H9 (cell line): ENCODE measurements around the gene ARMC9. TPM values are rescaled to one million over a fixed set of nuclear protein-coding genes. Genes with fewer than 3 reads are reported as not detected.

Experiments
- DNase-seq: peaks from one replicate; pipeline ENCODE4 v3.0.0-alpha.2; 2017
- H2AFZ ChIP-seq: one replicate; pipeline ENCODE4 v1.6.1; 2013; ENCODE audit warnings: mild to moderate bottlenecking, low read length, control low read depth, moderate library complexity
- H2AK5ac ChIP-seq: 2 replicates; pipeline ENCODE4 v1.6.1; 2013; ENCODE audit warnings: low read length, control low read depth, mixed read lengths; ENCODE audit not compliant: insufficient read length
- H2BK120ac ChIP-seq: one replicate; pipeline ENCODE4 v1.6.1; 2013; ENCODE audit warnings: low read depth, mild to moderate bottlenecking, low read length, control low read depth, inconsistent platforms; ENCODE audit not compliant: poor library complexity, severe bottlenecking
- H2BK12ac ChIP-seq: 2 replicates; pipeline ENCODE4 v1.6.1; 2013; ENCODE audit warnings: low read length, control low read depth, mixed read lengths, low read depth; ENCODE audit not compliant: insufficient read length
- H2BK15ac ChIP-seq: 2 replicates; pipeline ENCODE4 v1.6.1; 2013; ENCODE audit warnings: low read depth, low read length, control low read depth
- H2BK20ac ChIP-seq: one replicate; pipeline ENCODE4 v1.6.1; 2013; ENCODE audit warnings: low read depth, mild to moderate bottlenecking, low read length, control low read depth, inconsistent platforms; ENCODE audit not compliant: poor library complexity, severe bottlenecking
- H2BK5ac ChIP-seq: 2 replicates; pipeline ENCODE4 v1.6.1; 2013; ENCODE audit warnings: low read length, control low read depth, mixed read lengths; ENCODE audit not compliant: insufficient read length
- H3K14ac ChIP-seq: 2 replicates; pipeline ENCODE4 v1.6.1; 2013; ENCODE audit warnings: low read length, control low read depth; ENCODE audit not compliant: insufficient read depth
- H3K18ac ChIP-seq: 2 replicates; pipeline ENCODE4 v1.6.1; 2013; ENCODE audit warnings: low read depth, mild to moderate bottlenecking, mixed read lengths, low read length, control low read depth; ENCODE audit not compliant: insufficient read length
- H3K23ac ChIP-seq: 2 replicates; pipeline ENCODE4 v1.6.1; 2013; ENCODE audit warnings: low read length, control low read depth, mixed read lengths, low read depth; ENCODE audit not compliant: insufficient read length
- H3K23me2 ChIP-seq: 2 replicates; pipeline ENCODE4 v1.6.1; 2013; ENCODE audit warnings: low read depth, mild to moderate bottlenecking, mixed read lengths, low read length, control low read depth; ENCODE audit not compliant: insufficient read length, poor library complexity, severe bottlenecking
- H3K27ac ChIP-seq: 2 replicates; pipeline ENCODE4 v1.5.1; 2013; ENCODE audit warnings: low read length, control low read depth, mixed read lengths, low read depth; ENCODE audit not compliant: insufficient read length
- H3K27me3 ChIP-seq: 2 replicates; pipeline ENCODE4 v1.6.1; 2013; ENCODE audit warnings: low read length, control low read depth, inconsistent platforms; ENCODE audit not compliant: insufficient read depth
- H3K4ac ChIP-seq: 2 replicates; pipeline ENCODE4 v1.6.1; 2013; ENCODE audit warnings: low read depth, mild to moderate bottlenecking, control low read depth, inconsistent platforms, low read length, moderate library complexity
- H3K4me1 ChIP-seq: 2 replicates; pipeline ENCODE4 v1.6.1; 2013; ENCODE audit warnings: low read length, control low read depth, inconsistent platforms; ENCODE audit not compliant: insufficient read depth
- H3K4me2 ChIP-seq: 2 replicates; pipeline ENCODE4 v1.6.1; 2013; ENCODE audit warnings: low read length, control low read depth, mixed read lengths; ENCODE audit not compliant: insufficient read length, insufficient read depth
- H3K56ac ChIP-seq: 2 replicates; pipeline ENCODE4 v1.6.1; 2013; ENCODE audit warnings: low read depth, mild to moderate bottlenecking, mixed read lengths, low read length, control low read depth; ENCODE audit not compliant: insufficient read length
- H3K79me1 ChIP-seq: 2 replicates; pipeline ENCODE4 v1.6.1; 2013; ENCODE audit warnings: low read depth, mild to moderate bottlenecking, moderate library complexity, low read length, control low read depth, inconsistent platforms; ENCODE audit not compliant: insufficient read depth, poor library complexity, severe bottlenecking
- H3K79me2 ChIP-seq: 2 replicates; pipeline ENCODE4 v1.6.1; 2013; ENCODE audit warnings: low read length, control low read depth, inconsistent platforms; ENCODE audit not compliant: insufficient read depth
- H3K9ac ChIP-seq: 2 replicates; pipeline ENCODE4 v1.6.1; 2013; ENCODE audit warnings: low read length, control low read depth, mixed read lengths; ENCODE audit not compliant: insufficient read length; ENCODE audit errors: extremely low read depth
- H3K9me3 ChIP-seq: one replicate; pipeline ENCODE4 v1.6.1; 2013; ENCODE audit warnings: low read depth, low read length, inconsistent platforms; ENCODE audit not compliant: control insufficient read depth
- H3T11ph ChIP-seq: one replicate; pipeline ENCODE4 v1.6.1; 2013; ENCODE audit warnings: mild to moderate bottlenecking, low read length, control low read depth, inconsistent platforms
- H4K20me1 ChIP-seq: one replicate; pipeline ENCODE4 v1.6.1; 2013; ENCODE audit not compliant: control insufficient read depth, insufficient read length, insufficient read depth
- H4K5ac ChIP-seq: 2 replicates; pipeline ENCODE4 v1.6.1; 2013; ENCODE audit warnings: low read depth, mild to moderate bottlenecking, mixed read lengths, low read length, control low read depth; ENCODE audit not compliant: insufficient read length
- H4K8ac ChIP-seq: replicated peaks from 2 replicates; pipeline ENCODE4 v1.6.1; 2013; ENCODE audit warnings: low read length, control low read depth, mixed read lengths, low read depth; ENCODE audit not compliant: insufficient read length
- H4K91ac ChIP-seq: 2 replicates; pipeline ENCODE4 v1.6.1; 2013; ENCODE audit warnings: low read depth, mild to moderate bottlenecking, moderate library complexity, mixed read lengths, low read length, control low read depth; ENCODE audit not compliant: insufficient read length
- H3K27ac Mint-ChIP-seq, 3 experiments: 2 replicates in 2 of 3; 3 replicates in 1 of 3; pipeline ENCODE4 v1.8.0; 2020 to 2021; ENCODE audit warnings: mixed read lengths in 3 of 3, mild to moderate bottlenecking in 1 of 3, moderate library complexity in 1 of 3
- H3K27me3 Mint-ChIP-seq: 2 replicates; pipeline ENCODE4 v1.8.0; 2021; ENCODE audit warnings: low read depth, mild to moderate bottlenecking, moderate library complexity, mixed read lengths
- H3K36me3 Mint-ChIP-seq, 3 experiments: 2 replicates in 2 of 3; 3 replicates in 1 of 3; pipeline ENCODE4 v1.8.0; 2020 to 2021; ENCODE audit warnings: low read depth in 3 of 3, mixed read lengths in 3 of 3; ENCODE audit not compliant: insufficient read depth in 1 of 3
- H3K4me1 Mint-ChIP-seq, 2 experiments: 2 replicates each; pipeline ENCODE4 v1.8.0; 2020; ENCODE audit warnings: mixed read lengths in 2 of 2
- H3K4me3 Mint-ChIP-seq, 2 experiments: 2 replicates in 1 of 2; 3 replicates in 1 of 2; pipeline ENCODE4 v1.8.0; 2020 to 2021; ENCODE audit warnings: mild to moderate bottlenecking in 2 of 2, mixed read lengths in 2 of 2, moderate library complexity in 1 of 2
- H3K9me3 Mint-ChIP-seq, 2 experiments: 2 replicates in 1 of 2; 3 replicates in 1 of 2; pipeline ENCODE4 v1.8.0; 2020; ENCODE audit warnings: mild to moderate bottlenecking in 2 of 2, mixed read lengths in 2 of 2, moderate library complexity in 1 of 2
- WGBS: extraction: QIAGEN DNeasy Blood & Tissue Kit; methylation state at CpG from one replicate; pipeline ENCODE4 v1.1.7; 2013; ENCODE audit warnings: missing lambda C conversion rate, low lambda C conversion rate, mixed read lengths; ENCODE audit not compliant: insufficient read length; ENCODE audit errors: extremely low coverage; 5-methylcytosine and 5-hydroxymethylcytosine counted together
- total RNA-seq: library from RNA; stranded (reverse); gene quantifications from 2 replicates; pipeline ENCODE4 v1.2.1, GENCODE V29; 2021
- TF ChIP-seq, protein P1 (sequence below): fragments of 200-600 bp; sonication (generic); conservative IDR thresholded peaks from 3 replicates; pipeline ENCODE4 v1.8.0; 2021; ENCODE audit warnings: antibody characterized with exemption, mild to moderate bottlenecking

Gene ARMC9
- total RNA-seq, 1 experiment from 2014 or later = 37.6 TPM

DNA sequence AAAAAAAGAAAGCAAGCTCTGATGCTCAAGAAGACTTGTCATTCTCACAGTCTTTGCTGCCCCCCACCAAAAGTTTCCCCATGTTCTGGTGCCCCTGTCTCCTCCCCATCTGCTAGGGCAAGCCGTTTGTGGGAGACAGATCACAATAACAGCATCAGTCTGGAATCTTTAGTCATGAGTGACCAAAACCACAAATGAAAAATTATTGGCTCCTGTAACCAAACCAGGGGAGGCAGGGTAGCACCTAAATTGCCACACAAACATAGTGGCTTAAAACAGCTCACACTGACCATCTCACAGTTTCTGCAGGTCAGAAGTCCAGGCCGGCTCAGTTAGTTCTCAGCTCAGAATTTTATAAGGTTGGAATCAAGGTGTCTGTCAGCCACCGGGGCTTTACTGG lies 188.0 kb downstream of the ARMC9 start:
- H4K20me1 ChIP-seq = no peaks in the 10 kb centered on the region

More for the DNA sequence above, 188.0 kb downstream of the ARMC9 start:
- no peak overlapping the region for H3K4me3 Mint-ChIP-seq
- H3K9me3 Mint-ChIP-seq = peaks cover 10 to 13% of the 10 kb centered on the region in 2 experiments
- Histone ChIP-seq H3K9me3 (no peaks in the 10 kb centered on the region), H2BK15ac (no peak overlapping the region), H3K9ac (no peak overlapping the region), H2AFZ (no peak overlapping the region), H3K23ac (no peak overlapping the region), H2AK5ac (no peak overlapping the region), H3K56ac (no peak overlapping the region), H4K91ac (no peak overlapping the region), H3K4me1 (no peaks in the 10 kb centered on the region), H3T11ph (no peak overlapping the region), H3K79me1 (no peaks in the 10 kb centered on the region), H2BK20ac (no peak overlapping the region), H3K4me2 (no peak overlapping the region), H3K4ac (no peak overlapping the region), H3K18ac (no peak overlapping the region), H4K5ac (no peak overlapping the region), H2BK120ac (no peak overlapping the region), H3K14ac (no peak overlapping the region), H3K27ac (no peak overlapping the region), H2BK12ac (no peak overlapping the region), H4K8ac (no peak overlapping the region), H3K23me2 (no peaks in the 10 kb centered on the region), H2BK5ac (no peak overlapping the region), H3K79me2 (no peaks in the 10 kb centered on the region), H3K27me3 (no peaks in the 10 kb centered on the region)
- WGBS = no CpG with 5 or more reads among the region's 3 CpGs
- peaks cover 7 to 9% (median 9%) of the 10 kb centered on the region in 3 experiments for H3K36me3 Mint-ChIP-seq
- peaks cover 5% of the 10 kb centered on the region for H3K27me3 Mint-ChIP-seq
- TF ChIP-seq, protein P1, sequence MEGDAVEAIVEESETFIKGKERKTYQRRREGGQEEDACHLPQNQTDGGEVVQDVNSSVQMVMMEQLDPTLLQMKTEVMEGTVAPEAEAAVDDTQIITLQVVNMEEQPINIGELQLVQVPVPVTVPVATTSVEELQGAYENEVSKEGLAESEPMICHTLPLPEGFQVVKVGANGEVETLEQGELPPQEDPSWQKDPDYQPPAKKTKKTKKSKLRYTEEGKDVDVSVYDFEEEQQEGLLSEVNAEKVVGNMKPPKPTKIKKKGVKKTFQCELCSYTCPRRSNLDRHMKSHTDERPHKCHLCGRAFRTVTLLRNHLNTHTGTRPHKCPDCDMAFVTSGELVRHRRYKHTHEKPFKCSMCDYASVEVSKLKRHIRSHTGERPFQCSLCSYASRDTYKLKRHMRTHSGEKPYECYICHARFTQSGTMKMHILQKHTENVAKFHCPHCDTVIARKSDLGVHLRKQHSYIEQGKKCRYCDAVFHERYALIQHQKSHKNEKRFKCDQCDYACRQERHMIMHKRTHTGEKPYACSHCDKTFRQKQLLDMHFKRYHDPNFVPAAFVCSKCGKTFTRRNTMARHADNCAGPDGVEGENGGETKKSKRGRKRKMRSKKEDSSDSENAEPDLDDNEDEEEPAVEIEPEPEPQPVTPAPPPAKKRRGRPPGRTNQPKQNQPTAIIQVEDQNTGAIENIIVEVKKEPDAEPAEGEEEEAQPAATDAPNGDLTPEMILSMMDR = no peak
- no peak for DNase-seq
- no peak overlapping the region for H3K27ac Mint-ChIP-seq
- H3K4me1 Mint-ChIP-seq = peaks cover 7 to 15% of the 10 kb centered on the region in 2 experiments
